HG02981 (cell line): ENCODE measurements around the gene TAP1.
"Not testable (repeated sequence)": the region's sequence is repeated elsewhere in the genome, so short reads cannot be mapped to it uniquely, and the experiment has no call there.

Source experiments
- ATAC-seq: cut with Tn5 transposase; IDR thresholded peaks from one replicate; pipeline ENCODE4 v1.9.1; 2021; ENCODE audit warnings: mild to moderate bottlenecking, moderate library complexity; ENCODE audit not compliant: unreplicated experiment

TAP1 gene

DNA sequence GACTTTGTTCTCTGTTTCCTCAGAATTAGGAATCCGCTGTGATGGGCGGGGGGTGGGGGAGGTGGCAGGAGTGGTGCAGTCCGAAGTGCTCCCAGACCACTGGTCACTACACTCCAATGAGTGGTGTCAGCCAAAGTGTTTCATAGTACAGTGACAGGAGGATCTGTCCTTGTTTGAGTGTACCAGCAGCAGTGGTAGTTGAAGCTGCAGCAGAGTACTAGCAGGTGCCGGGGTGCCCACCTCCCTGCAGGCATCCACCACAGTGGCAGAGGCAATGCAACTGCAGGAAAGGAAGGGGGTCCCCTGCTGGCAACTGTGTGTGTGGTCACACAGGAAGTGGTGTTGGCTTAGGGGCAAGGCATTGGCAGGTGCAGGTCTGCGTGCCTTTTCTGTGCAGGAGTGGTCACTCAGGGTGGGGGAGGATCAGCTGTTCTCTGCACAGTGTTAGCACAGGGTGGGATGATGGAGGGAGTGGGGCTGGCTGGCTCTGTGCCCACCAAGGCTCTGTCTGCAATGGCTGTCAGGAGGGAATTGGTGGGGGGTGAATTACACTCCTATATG, 46.4 kb downstream of the TAP1 start:
- no peak for ATAC-seq

DNA sequence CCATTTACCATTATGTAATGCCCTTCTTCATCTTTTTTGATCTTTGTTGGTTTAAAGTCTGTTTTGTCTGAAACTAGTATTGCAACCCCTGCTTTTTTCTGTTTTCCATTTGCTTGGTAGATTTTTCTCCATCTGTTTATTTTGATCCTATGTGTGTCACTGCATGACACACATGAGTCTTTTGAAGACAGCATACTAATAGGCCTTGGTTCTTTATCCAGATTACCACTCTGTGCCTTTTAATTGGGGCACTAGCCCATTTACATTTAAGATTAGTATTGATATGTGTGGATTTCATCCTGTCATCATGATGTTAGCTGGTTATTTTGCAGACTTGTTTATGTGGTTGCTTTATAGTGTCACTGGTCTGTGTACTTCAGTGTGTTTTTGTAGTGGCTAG, 48.1 kb downstream of the TAP1 start:
- not testable (repeated sequence) for ATAC-seq

DNA sequence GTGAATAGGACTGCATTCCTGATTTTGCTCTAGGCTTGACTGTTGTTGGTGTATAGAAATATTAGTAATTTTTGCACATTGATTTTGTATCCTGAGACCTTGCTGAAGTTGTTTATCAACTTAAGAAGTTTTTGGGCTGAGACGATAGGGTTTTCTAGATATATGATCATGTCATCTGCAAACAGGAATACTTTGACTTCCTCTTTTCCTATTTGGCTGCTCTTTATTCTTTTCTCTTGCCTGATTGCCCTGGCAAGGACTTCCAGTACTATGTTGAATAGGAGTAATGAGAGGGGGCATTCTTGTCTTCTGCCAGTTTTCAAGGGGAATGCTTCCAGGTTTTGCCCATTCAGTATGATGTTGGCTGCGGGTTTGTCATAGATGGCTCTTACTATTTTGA, 50.1 kb downstream of the TAP1 start:
- no peak for ATAC-seq

DNA sequence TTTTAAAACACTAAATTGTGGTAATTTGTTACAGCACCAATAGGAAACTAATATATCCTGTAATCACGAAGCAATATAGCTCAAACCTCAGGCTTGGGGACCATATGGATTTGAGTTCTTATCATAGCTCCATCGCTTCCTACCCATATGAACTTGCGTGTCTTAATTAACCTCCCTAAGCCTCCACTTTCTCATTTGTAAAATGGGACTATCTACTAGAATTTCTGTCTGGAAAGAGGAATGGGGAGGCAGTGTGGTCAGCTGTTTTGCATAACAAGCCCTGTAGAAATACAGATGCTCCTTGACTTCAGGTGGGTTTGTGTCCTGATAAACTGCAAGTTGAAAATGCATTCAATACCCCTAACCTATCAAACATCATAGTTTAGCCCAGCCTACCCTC, 53.8 kb downstream of the TAP1 start:
- ATAC-seq = no peak

DNA sequence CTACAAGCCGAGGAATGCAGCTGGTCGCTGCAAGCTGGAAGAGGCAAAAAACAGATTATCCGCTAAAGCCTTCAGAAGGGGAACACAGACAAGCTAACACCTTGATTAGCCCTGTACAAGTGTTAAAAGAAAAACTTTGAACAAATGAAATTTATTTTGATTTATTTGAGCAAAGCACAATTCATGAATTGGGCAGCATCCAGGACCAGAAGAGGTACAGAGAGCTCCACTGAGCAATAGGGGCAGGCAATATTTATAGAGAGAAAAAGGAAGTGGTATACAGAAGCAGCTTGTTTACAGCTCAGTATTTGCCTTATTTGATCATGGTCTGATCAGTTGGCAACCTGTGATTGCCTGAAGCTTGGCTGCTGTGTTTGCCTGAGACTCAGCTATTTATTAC, 54.3 kb downstream of the TAP1 start:
- ATAC-seq = no peak

DNA sequence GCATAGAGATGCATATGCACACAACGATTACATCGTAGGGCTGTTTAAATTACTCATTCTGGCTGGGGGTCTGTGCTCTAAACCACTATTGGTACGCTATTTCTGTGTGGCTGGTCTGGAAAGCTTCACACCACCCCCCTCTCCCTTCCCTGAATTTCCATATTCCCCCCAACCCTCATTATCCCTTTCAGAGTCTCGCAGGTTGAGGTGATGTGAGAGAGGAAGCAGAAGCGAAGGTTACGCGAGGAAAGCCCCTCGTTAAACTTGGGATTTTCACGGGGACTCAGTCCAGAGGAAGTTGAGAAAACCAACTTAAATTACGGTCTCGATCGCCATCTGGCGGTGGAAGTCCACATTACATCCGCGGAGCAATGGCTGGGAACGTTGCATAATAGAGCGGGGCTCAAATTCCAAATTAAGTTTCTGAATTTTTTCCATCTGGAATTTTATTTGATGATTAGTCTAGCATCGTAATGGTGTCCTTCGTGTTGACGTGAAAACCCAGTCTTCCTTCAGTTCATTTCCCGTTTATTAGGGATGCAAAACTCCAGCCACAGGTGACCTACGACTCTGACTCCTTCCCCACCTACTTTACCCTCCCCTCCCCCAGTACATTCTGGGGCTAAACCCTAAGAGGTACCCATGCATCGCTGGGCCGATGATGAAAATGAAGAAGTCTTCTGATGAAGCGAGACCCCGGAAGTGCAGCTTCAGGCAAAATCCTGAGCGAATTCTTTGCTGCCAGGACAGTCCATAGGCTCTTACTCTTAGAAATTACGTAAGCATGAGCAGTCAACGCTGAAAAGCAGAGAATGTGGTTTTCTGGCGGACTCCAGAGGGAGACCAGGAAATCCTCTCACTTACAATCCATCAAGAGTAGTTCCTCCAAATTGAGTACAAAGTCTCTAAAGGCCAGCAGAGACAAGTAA, 56.4 kb downstream of the TAP1 start:
- no peak for ATAC-seq
